GM12878 (cell line): ENCODE measurements around the gene IRF4. TPM values are rescaled to one million over a fixed set of nuclear protein-coding genes. Genes with fewer than 3 reads are reported as not detected.

Source experiments
- ATF7 ChIP-seq: fragments of 450-650 bp; IDR thresholded peaks from 2 replicates; pipeline ENCODE4 v1.6.1; 2016; ENCODE audit warnings: low read depth, mild to moderate bottlenecking
- BCL11A ChIP-seq: IDR thresholded peaks from 2 replicates; pipeline ENCODE4 v1.6.1; 2011; ENCODE audit warnings: low read depth, low read length
- BCL3 ChIP-seq: IDR thresholded peaks from 2 replicates; pipeline ENCODE4 v1.6.1; 2011; ENCODE audit warnings: borderline replicate concordance, low read depth, mild to moderate bottlenecking, moderate library complexity, low read length; ENCODE audit not compliant: insufficient read depth, poor library complexity, severe bottlenecking
- BCLAF1 ChIP-seq: fragments of 450-650 bp; IDR thresholded peaks from 2 replicates; pipeline ENCODE4 v1.6.1; 2017; ENCODE audit warnings: antibody characterized with exemption, mild to moderate bottlenecking, moderate library complexity
- CUX1 ChIP-seq: IDR thresholded peaks from 2 replicates; pipeline ENCODE4 v1.6.1; 2012; ENCODE audit warnings: improper control_type of control experiment, low read depth, low read length; ENCODE audit not compliant: insufficient replicate concordance
- HDAC2 ChIP-seq: fragments of 200-600 bp; sonication (generic); IDR thresholded peaks from 2 replicates; pipeline ENCODE4 v1.6.1; 2017
- HSF1 ChIP-seq: fragments of 150-350 bp; IDR thresholded peaks from 2 replicates; pipeline ENCODE4 v1.6.1; 2014; ENCODE audit warnings: mild to moderate bottlenecking, low read depth, low read length
- LARP7 ChIP-seq: fragments of 450-650 bp; IDR thresholded peaks from 2 replicates; pipeline ENCODE4 v1.6.1; 2017; ENCODE audit warnings: mild to moderate bottlenecking
- NR2F1 ChIP-seq: fragments of 450-650 bp; conservative IDR thresholded peaks from 2 replicates; pipeline ENCODE4 v1.6.1; 2017; ENCODE audit warnings: mild to moderate bottlenecking
- SUPT20H ChIP-seq: IDR thresholded peaks from 2 replicates; pipeline ENCODE4 v1.6.1; 2011; ENCODE audit warnings: low read depth, mild to moderate bottlenecking, low read length, moderate library complexity, borderline replicate concordance; ENCODE audit not compliant: control insufficient read depth
- ZNF622 ChIP-seq: fragments of 450-650 bp; IDR thresholded peaks from 2 replicates; pipeline ENCODE4 v1.6.1; 2017; ENCODE audit warnings: mild to moderate bottlenecking, inconsistent platforms
- ZNF687 ChIP-seq: fragments of 450-650 bp; IDR thresholded peaks from 2 replicates; pipeline ENCODE4 v1.6.1; 2017; ENCODE audit warnings: mild to moderate bottlenecking, moderate library complexity
- polyA plus RNA-seq, 11 experiments: library from polyadenylated mRNA; depleted of rRNA in 4 of 11; unstranded in 6 of 11; stranded (reverse) in 5 of 11; fragments of >200 nt; fragmentation: Nextera tagmentation in 4 of 11; fragmentation: Illumina TruSeq in 1 of 11; extraction: Ambion mirVana in 4 of 11; extraction: Trizol in 1 of 11; gene quantifications; 1 replicate in 1 of 11; 2 replicates in 10 of 11; pipeline versions ENCODE4 v1.2.1 to v1.2.3, GENCODE V29; 2011 to 2016; ENCODE audit warnings: inconsistent platforms in 2 of 11, missing spikeins in 2 of 11, low read depth in 1 of 11
- total RNA-seq, 4 experiments: library from RNA; depleted of rRNA in 3 of 4; stranded (reverse); fragments of >200 nt in 3 of 4; fragmentation: Illumina TruSeq in 1 of 4; extraction: Trizol in 1 of 4; gene quantifications; 2 replicates each; pipeline versions ENCODE4 v1.2.1 to v1.2.3, GENCODE V29; 2013 to 2021

The IRF4 gene
- total and polyA plus RNA-seq, 10 of the 15 experiments (the other 5 are each of a cell fraction or from before 2014, with no cell fraction given): 50.0 to 495 (median 257) TPM

GRCh38 chr6:392441-393390 lies 1.2 kb downstream of the IRF4 start (continued):
- TF ChIP-seq ZNF687: no peak
- no peak for TF ChIP-seq ZNF622
- no peak; the same call in 1 of the 2 replicates for TF ChIP-seq LARP7
- no peak for TF ChIP-seq BCL11A
- no peak for TF ChIP-seq BCL3
- TF ChIP-seq HDAC2: no peak
- TF ChIP-seq SUPT20H: no peak
- TF ChIP-seq BCLAF1: no peak
- TF ChIP-seq HSF1: no peak
- no peak for TF ChIP-seq NR2F1
- no peak for TF ChIP-seq CUX1
- no peak for TF ChIP-seq ATF7
